ENCODE data around the gene OASL. TPM values are rescaled to one million over a fixed set of nuclear protein-coding genes. Genes with fewer than 3 reads are reported as not detected.

Gene OASL
- total and polyA plus RNA-seq, 9 of the 15 experiments (the other 6 are each of a cell fraction or from before 2014, with no cell fraction given), result 0.14 TPM; not detected in 8

- TF ChIP-seq E4F1 (CRISPR knock-in tag; IDR thresholded peaks at IDR 0.05; ENCODE audit: borderline replicate concordance) (no peak), ZNF263 (CRISPR knock-in tag; IDR thresholded peaks at IDR 0.05; ENCODE audit: borderline replicate concordance) (no peak), L3MBTL2 (IDR thresholded peaks at IDR 0.05) (no peak), NCOA1 (IDR thresholded peaks at IDR 0.05; ENCODE audit: low read depth) (no peak), CREM (IDR thresholded peaks at IDR 0.05; ENCODE audit: low read depth) (no peak), HMBOX1 (IDR thresholded peaks at IDR 0.05) (no peak), MYBL2 (IDR thresholded peaks at IDR 0.05; ENCODE audit: low read depth) (no peak), MYBL2 (CRISPR knock-in tag; IDR thresholded peaks at IDR 0.05; ENCODE audit: borderline replicate concordance) (no peak), NR0B1 (IDR thresholded peaks at IDR 0.05; ENCODE audit: partially characterized antibody) (no peak)
Measured at GRCh38 chr12:121057794-121058193, 18.7 kb upstream of the OASL start (continued).
